K562 (cell line): Measurements from ENCODE around the gene OGFR. TPM values are rescaled to one million over a fixed set of nuclear protein-coding genes. Genes with fewer than 3 reads are reported as not detected.

Experiments used
- ARID3A ChIP-seq: IDR thresholded peaks from 2 replicates; pipeline ENCODE4 v1.6.1; 2012; ENCODE audit warnings: low read depth, low read length, improper control_type of control experiment, borderline replicate concordance
- CREB5 ChIP-seq: fragments of 250-450 bp; sonication (Bioruptor Pico); IDR thresholded peaks from 2 replicates; pipeline ENCODE4 v1.5.0; 2020; ENCODE audit warnings: mild to moderate bottlenecking
- ELF2 ChIP-seq: fragments of 250-450 bp; sonication (Bioruptor Pico); IDR thresholded peaks from 2 replicates; pipeline ENCODE4 v1.5.0; 2021; ENCODE audit warnings: mild to moderate bottlenecking
- ESRRA ChIP-seq: fragments of 450-650 bp; IDR thresholded peaks from 2 replicates; pipeline ENCODE4 v1.6.1; 2014; ENCODE audit warnings: low read depth, mild to moderate bottlenecking, moderate library complexity, borderline replicate concordance
- MCM3 ChIP-seq: fragments of 450-650 bp; IDR thresholded peaks from 2 replicates; pipeline ENCODE4 v1.6.1; 2016
- SREBF1 ChIP-seq: fragments of 150-350 bp; IDR thresholded peaks from 2 replicates; pipeline ENCODE4 v1.6.1; 2014; ENCODE audit warnings: antibody characterized with exemption, low read depth, low read length, borderline replicate concordance
- ZBTB2 ChIP-seq: fragments of 450-650 bp; IDR thresholded peaks from 2 replicates; pipeline ENCODE4 v1.6.1; 2016; ENCODE audit warnings: antibody characterized with exemption
- ZNF133 ChIP-seq: fragments of 250-450 bp; sonication (Bioruptor Pico); IDR thresholded peaks from 2 replicates; pipeline ENCODE4 v1.4.0; 2020; ENCODE audit warnings: mild to moderate bottlenecking
- ZNF740 ChIP-seq, 3 experiments: fragments of 200-800 bp in 1 of 3; sonication (Bioruptor generic) in 1 of 3; sonication (generic) in 1 of 3; formaldehyde crosslinking in 1 of 3; IDR thresholded peaks; 2 replicates each; pipeline versions ENCODE4 v1.6.1 to v1.8.0; 2016 to 2022; ENCODE audit warnings: mild to moderate bottlenecking in 2 of 3, missing compliant biosample characterization in 2 of 3, missing genetic modification characterization in 2 of 3, missing genetic modification reagents in 1 of 3
- ZSCAN32 ChIP-seq: fragments of 450-650 bp; formaldehyde crosslinking; IDR thresholded peaks from 2 replicates; pipeline ENCODE4 v1.4.0; 2020; ENCODE audit warnings: mild to moderate bottlenecking, moderate library complexity
- polyA plus RNA-seq, 8 experiments: library from polyadenylated mRNA; depleted of rRNA in 4 of 8; stranded (reverse) in 5 of 8; unstranded in 3 of 8; fragments of >200 nt; fragmentation: Nextera tagmentation in 2 of 8; fragmentation: Illumina TruSeq in 1 of 8; extraction: Ambion mirVana in 2 of 8; extraction: Trizol in 1 of 8; gene quantifications; 2 replicates each; pipeline versions ENCODE4 v1.2.1 to v1.2.3, GENCODE V29; 2011 to 2014; ENCODE audit warnings: inconsistent platforms in 1 of 8, missing spikeins in 1 of 8
- total RNA-seq, 7 experiments: library from RNA; depleted of rRNA in 6 of 7; stranded (reverse); fragments of >200 nt in 6 of 7; fragmentation: Illumina TruSeq in 2 of 7; extraction: Trizol in 2 of 7; gene quantifications; 2 replicates each; pipeline versions ENCODE4 v1.2.1 to v1.2.3, GENCODE V29; 2011 to 2021; ENCODE audit warnings: low replicate concordance in 1 of 7
- TF ChIP-seq, protein P1 (sequence below): sonication (generic); formaldehyde crosslinking; IDR thresholded peaks from 2 replicates; pipeline ENCODE4 v1.8.0; 2022; ENCODE audit warnings: mild to moderate bottlenecking, missing genetic modification reagents

OGFR gene
- total and polyA plus RNA-seq, 9 of the 15 experiments (the other 6 are each of a cell fraction or from before 2014, with no cell fraction given) = 0.39 to 56.3 (median 17.5) TPM

GRCh38 chr20:62794007-62794724 lies 10.5 kb upstream of the OGFR start (continued):
- TF ChIP-seq, protein P1, sequence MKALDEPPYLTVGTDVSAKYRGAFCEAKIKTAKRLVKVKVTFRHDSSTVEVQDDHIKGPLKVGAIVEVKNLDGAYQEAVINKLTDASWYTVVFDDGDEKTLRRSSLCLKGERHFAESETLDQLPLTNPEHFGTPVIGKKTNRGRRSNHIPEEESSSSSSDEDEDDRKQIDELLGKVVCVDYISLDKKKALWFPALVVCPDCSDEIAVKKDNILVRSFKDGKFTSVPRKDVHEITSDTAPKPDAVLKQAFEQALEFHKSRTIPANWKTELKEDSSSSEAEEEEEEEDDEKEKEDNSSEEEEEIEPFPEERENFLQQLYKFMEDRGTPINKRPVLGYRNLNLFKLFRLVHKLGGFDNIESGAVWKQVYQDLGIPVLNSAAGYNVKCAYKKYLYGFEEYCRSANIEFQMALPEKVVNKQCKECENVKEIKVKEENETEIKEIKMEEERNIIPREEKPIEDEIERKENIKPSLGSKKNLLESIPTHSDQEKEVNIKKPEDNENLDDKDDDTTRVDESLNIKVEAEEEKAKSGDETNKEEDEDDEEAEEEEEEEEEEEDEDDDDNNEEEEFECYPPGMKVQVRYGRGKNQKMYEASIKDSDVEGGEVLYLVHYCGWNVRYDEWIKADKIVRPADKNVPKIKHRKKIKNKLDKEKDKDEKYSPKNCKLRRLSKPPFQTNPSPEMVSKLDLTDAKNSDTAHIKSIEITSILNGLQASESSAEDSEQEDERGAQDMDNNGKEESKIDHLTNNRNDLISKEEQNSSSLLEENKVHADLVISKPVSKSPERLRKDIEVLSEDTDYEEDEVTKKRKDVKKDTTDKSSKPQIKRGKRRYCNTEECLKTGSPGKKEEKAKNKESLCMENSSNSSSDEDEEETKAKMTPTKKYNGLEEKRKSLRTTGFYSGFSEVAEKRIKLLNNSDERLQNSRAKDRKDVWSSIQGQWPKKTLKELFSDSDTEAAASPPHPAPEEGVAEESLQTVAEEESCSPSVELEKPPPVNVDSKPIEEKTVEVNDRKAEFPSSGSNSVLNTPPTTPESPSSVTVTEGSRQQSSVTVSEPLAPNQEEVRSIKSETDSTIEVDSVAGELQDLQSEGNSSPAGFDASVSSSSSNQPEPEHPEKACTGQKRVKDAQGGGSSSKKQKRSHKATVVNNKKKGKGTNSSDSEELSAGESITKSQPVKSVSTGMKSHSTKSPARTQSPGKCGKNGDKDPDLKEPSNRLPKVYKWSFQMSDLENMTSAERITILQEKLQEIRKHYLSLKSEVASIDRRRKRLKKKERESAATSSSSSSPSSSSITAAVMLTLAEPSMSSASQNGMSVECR (CRISPR knock-in tag) = peak; percentile 74
- TF ChIP-seq ESRRA = no peak; the same call in 1 of the 2 replicates
- no peak for TF ChIP-seq MCM3
- 0 out of 2 replicates have a peak, but pooled peaks have one; percentile 47 for TF ChIP-seq ELF2 (CRISPR knock-in tag)
- no peak for TF ChIP-seq ZBTB2
- TF ChIP-seq ARID3A = no peak
- TF ChIP-seq CREB5 (CRISPR knock-in tag) = no peak
- no peak for TF ChIP-seq ZNF740 (CRISPR knock-in tag; IDR thresholded peaks at IDR 0.05)
- TF ChIP-seq ZNF740 (tag; IDR thresholded peaks at IDR 0.05) = no peak
- TF ChIP-seq ZNF133 (CRISPR knock-in tag) = 0 out of 2 replicates have a peak, but pooled peaks have one; percentile 6
- 0 out of 2 replicates have a peak, but pooled peaks have one; percentile 17 for TF ChIP-seq ZSCAN32 (CRISPR knock-in tag)
- TF ChIP-seq SREBF1 = no peak
